CD4-positive, CD25-positive, alpha-beta regulatory T cell (primary cell): ENCODE measurements around the gene SCNN1B. TPM values are rescaled to one million over a fixed set of nuclear protein-coding genes. Genes with fewer than 3 reads are reported as not detected.
"Not testable (repeated sequence)": the region's sequence is repeated elsewhere in the genome, so short reads cannot be mapped to it uniquely, and the experiment has no call there.

Source experiments
- ATAC-seq, 2 donors: fragments of 150-1000 bp; cut with Tn5 transposase; one replicate each; pipeline ENCODE4 v1.10.0; 2021; ENCODE audit warnings: low read depth in 2 of 2, moderate number of reproducible peaks in 2 of 2, moderate library complexity in 1 of 2
- DNase-seq, 3 donors: peaks; one replicate each; pipeline versions ENCODE4 v3.0.0 to v3.0.0-alpha.2; 2012 to 2022; ENCODE audit warnings: mixed read lengths in 1 of 3
- H3K27ac ChIP-seq: one replicate; pipeline ENCODE4 v1.7.0; 2013; ENCODE audit warnings: mild to moderate bottlenecking, low read length; ENCODE audit not compliant: insufficient read depth, poor library complexity, severe bottlenecking
- H3K27me3 ChIP-seq: one replicate; pipeline ENCODE4 v1.7.0; 2013; ENCODE audit warnings: low read length; ENCODE audit not compliant: control insufficient read depth, insufficient read depth
- H3K36me3 ChIP-seq: one replicate; pipeline ENCODE4 v1.7.0; 2013; ENCODE audit warnings: mild to moderate bottlenecking, low read length, moderate library complexity; ENCODE audit not compliant: control insufficient read depth, insufficient read depth
- H3K4me1 ChIP-seq: 2 replicates; pipeline ENCODE4 v1.7.0; 2013; ENCODE audit warnings: mild to moderate bottlenecking, low read length; ENCODE audit not compliant: insufficient read depth, control insufficient read depth, poor library complexity, severe bottlenecking
- H3K4me3 ChIP-seq: one replicate; pipeline ENCODE4 v1.7.0; 2013; ENCODE audit warnings: low read depth, mild to moderate bottlenecking, low read length, moderate library complexity
- H3K9me3 ChIP-seq, 2 experiments: 1 replicate in 1 of 2; 2 replicates in 1 of 2; pipeline ENCODE4 v1.7.0; 2013; ENCODE audit warnings: low read length in 2 of 2, mild to moderate bottlenecking in 1 of 2, moderate library complexity in 1 of 2; ENCODE audit not compliant: control insufficient read depth in 2 of 2
- H3K27ac Mint-ChIP-seq, 3 donors: one replicate each; pipeline ENCODE4 v1.8.0; 2020 to 2022; ENCODE audit warnings: mild to moderate bottlenecking in 3 of 3, mixed read lengths in 3 of 3, moderate library complexity in 2 of 3
- H3K27me3 Mint-ChIP-seq: one replicate; pipeline ENCODE4 v1.8.0; 2022; ENCODE audit warnings: mild to moderate bottlenecking, mixed read lengths
- H3K36me3 Mint-ChIP-seq: one replicate; pipeline ENCODE4 v1.8.0; 2020; ENCODE audit warnings: mixed read lengths
- H3K4me1 Mint-ChIP-seq, 4 donors: one replicate each; pipeline ENCODE4 v1.8.0; 2020 to 2022; ENCODE audit warnings: mixed read lengths in 4 of 4, mild to moderate bottlenecking in 1 of 4
- H3K4me3 Mint-ChIP-seq, 4 donors: one replicate each; pipeline ENCODE4 v1.8.0; 2020 to 2022; ENCODE audit warnings: mild to moderate bottlenecking in 4 of 4, mixed read lengths in 4 of 4, moderate library complexity in 3 of 4
- H3K9me3 Mint-ChIP-seq, 7 donors: one replicate each; pipeline ENCODE4 v1.8.0; 2020 to 2022; ENCODE audit warnings: mixed read lengths in 7 of 7, mild to moderate bottlenecking in 3 of 7, moderate library complexity in 2 of 7
- polyA plus RNA-seq, 4 donors: library from polyadenylated mRNA; unstranded; fragments of 300-500 nt; fragmentation: Illumina TruSeq; gene quantifications; one replicate each; pipeline ENCODE4 v1.2.3, GENCODE V29; 2021
- total RNA-seq: library from RNA; stranded (reverse); gene quantifications from one replicate; pipeline ENCODE4 v1.2.3, GENCODE V29; 2022

SCNN1B gene
- total and polyA plus RNA-seq, 5 donors from 2014 or later, result not detected

DNA sequence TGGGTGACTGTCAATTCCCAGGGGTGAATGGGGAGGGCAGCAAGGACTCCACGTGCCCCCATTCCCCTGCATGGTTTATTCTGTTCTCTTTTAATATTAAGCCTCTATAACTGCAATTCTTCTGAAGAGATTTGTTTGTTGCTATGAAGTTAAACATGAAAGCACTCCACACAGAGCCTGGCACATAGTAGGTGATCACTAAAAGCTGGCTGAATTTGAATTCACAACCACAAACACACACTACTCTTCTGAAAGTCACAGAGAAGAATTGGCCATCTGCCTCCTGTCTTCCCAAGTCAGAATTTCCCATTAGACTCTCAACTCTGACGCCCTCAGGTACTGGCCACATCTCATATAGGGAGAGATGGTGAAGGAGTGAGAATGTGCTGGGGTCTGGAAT is 95.4 kb downstream of the SCNN1B start:
- Mint-ChIP-seq H3K9me3 (no peaks in the 10 kb centered on the region), H3K4me3 (no peak overlapping the region), H3K27ac (no peak overlapping the region), H3K27me3 (no peaks in the 10 kb centered on the region), H3K36me3 (peaks cover 52% of the 10 kb centered on the region), H3K4me1 (no peaks in the 10 kb centered on the region)
- peaks cover 71% of the 10 kb centered on the region for H3K36me3 ChIP-seq
- H3K4me3 ChIP-seq, result no peak overlapping the region
- H3K27ac ChIP-seq, result no peak overlapping the region
- ATAC-seq (no peak), DNase-seq (no peak)
- no peaks in the 10 kb centered on the region for H3K9me3 ChIP-seq
- no peaks in the 10 kb centered on the region for H3K4me1 ChIP-seq
- no peaks in the 10 kb centered on the region for H3K27me3 ChIP-seq

DNA sequence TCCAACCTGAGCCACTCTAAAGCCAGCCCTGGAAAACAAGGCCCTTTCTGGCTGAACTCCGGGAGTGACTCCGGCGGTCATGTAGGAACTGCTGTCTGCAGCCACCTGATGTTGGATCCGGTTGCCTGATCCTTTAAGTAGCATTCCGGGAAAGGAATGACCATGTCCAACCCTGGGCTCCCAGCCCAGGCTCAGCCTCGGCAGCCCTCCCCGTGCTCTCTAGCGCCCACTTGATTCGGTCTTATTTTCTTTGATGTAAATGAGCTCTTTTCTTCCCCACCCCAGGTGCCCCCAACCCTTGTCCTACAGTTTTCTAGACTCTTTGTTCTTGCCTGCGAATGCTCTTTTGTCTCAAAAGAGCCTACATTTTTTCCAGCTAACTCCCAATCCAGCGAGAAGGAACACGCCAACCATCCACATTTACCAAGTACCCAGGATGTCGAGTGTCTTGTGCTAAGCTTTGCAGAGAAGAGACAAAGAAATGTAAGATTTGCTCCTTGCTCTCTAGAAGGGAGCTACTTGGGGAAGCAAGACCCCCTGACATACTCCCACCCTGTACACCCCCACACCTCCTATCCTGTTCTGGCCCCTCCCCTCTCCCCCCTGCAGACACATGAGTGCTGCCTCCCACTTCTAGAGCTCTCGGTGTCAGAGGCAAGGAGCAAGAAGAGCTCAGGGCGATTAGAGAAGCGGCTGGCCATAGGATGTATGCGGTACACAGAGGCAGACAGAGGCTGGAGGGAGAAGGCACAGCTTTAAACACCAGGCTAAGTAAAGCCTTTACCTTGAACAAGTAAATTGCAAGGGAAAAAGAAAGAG is 97.1 kb downstream of the SCNN1B start:
- H3K4me1 ChIP-seq, result no peaks in the 10 kb centered on the region
- H3K27ac ChIP-seq, result no peak overlapping the region
- no peaks in the 10 kb centered on the region for H3K27me3 ChIP-seq
- H3K4me3 ChIP-seq, result no peak overlapping the region
- H3K4me1 Mint-ChIP-seq, result no peaks in the 10 kb centered on the region
- ATAC-seq (no peak), DNase-seq (no peak)
- peaks cover 57% of the 10 kb centered on the region for H3K36me3 Mint-ChIP-seq
- no peak overlapping the region for H3K4me3 Mint-ChIP-seq
- H3K9me3 ChIP-seq, result no peaks in the 10 kb centered on the region
- H3K27ac Mint-ChIP-seq, result peak overlapping the region in 1 of 3 donors; percentile 6
- peaks cover 79% of the 10 kb centered on the region for H3K36me3 ChIP-seq
- H3K9me3 Mint-ChIP-seq, result no peaks in the 10 kb centered on the region
- no peaks in the 10 kb centered on the region for H3K27me3 Mint-ChIP-seq

DNA sequence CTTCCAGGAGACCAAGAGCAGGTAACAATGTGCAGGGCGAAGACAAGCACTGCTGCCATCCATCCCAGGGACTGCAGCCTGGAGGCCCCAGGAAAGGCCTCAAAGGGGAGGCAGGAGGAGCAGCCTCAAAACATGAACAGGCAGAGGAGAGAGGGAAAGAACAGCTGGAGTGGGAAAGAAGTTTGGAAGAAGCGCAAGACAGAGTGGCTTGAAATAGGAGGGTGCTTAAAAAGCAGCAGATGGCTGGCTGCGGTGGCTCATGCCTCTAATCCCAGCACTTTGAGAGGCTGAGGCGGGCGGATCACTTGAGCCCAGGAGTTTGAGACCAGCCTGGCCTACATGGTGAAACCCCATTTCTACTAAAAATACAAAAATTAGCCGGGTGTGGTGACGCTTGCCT is 98.3 kb downstream of the SCNN1B start:
- H3K36me3 ChIP-seq, result peaks cover 86% of the 10 kb centered on the region
- H3K27me3 ChIP-seq, ATAC-seq, H3K27ac Mint-ChIP-seq, H3K9me3 ChIP-seq, H3K27ac ChIP-seq, DNase-seq, H3K4me3 Mint-ChIP-seq, H3K4me1 ChIP-seq, H3K9me3 Mint-ChIP-seq, H3K4me3 ChIP-seq, H3K4me1 Mint-ChIP-seq, H3K27me3 Mint-ChIP-seq: not testable (repeated sequence)
- peaks cover 56% of the 10 kb centered on the region for H3K36me3 Mint-ChIP-seq

DNA sequence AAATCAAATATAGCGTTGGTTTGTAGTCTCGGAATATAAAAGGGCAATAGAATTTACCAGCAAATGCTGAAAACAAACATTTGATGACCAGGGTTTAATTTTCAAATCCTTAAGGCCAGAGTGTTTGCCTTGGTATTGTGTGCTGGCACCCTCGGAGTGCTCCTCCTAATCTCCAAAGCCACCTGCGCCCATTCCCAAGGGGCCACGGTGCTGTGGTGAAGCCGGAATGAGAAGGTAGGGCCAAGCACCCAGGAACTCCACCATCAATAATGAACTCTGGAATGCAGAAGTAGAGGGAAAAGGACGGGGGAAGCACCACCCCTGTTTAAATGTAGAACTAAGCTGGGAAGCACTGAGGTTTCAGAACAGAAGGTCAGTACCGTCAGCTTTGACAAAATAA is 99.0 kb downstream of the SCNN1B start:
- Mint-ChIP-seq H3K27ac (no peak overlapping the region), H3K36me3 (peaks cover 58% of the 10 kb centered on the region), H3K4me1 (no peaks in the 10 kb centered on the region), H3K4me3 (no peak overlapping the region), H3K9me3 (no peaks in the 10 kb centered on the region), H3K27me3 (no peaks in the 10 kb centered on the region)
- Histone ChIP-seq H3K36me3 (peaks cover 86% of the 10 kb centered on the region), H3K4me1 (no peaks in the 10 kb centered on the region), H3K27ac (no peak overlapping the region), H3K27me3 (no peaks in the 10 kb centered on the region), H3K4me3 (no peak overlapping the region), H3K9me3 (no peaks in the 10 kb centered on the region)
- ATAC-seq (no peak), DNase-seq (no peak)

DNA sequence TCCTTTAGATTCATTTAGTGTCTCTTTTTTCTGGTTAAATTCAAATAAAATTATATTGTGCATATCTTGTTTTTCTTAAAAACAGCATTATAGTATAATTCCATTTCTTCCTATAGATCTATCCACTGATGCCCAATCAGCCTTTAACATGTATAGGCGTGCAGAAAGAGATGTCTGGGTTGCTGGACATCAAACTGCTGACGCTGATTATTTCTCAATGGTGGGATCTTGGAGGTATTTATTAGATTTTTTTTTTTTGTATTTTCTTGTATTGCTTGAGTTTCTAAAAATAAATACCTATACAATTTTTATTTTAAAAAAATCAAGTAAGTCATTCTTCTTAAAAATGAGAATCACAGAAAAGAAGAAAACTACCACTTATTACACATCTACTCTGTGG is 100.0 kb downstream of the SCNN1B start:
- no peak overlapping the region for H3K27ac ChIP-seq
- ATAC-seq (no peak), DNase-seq (no peak)
- H3K4me1 ChIP-seq, result no peaks in the 10 kb centered on the region
- H3K4me3 ChIP-seq, result no peak overlapping the region
- no peak overlapping the region for H3K4me3 Mint-ChIP-seq
- H3K27me3 Mint-ChIP-seq, result no peaks in the 10 kb centered on the region
- no peaks in the 10 kb centered on the region for H3K9me3 ChIP-seq
- H3K4me1 Mint-ChIP-seq, result no peaks in the 10 kb centered on the region
- no peaks in the 10 kb centered on the region for H3K9me3 Mint-ChIP-seq
- peaks cover 65% of the 10 kb centered on the region for H3K36me3 Mint-ChIP-seq
- peaks cover 88% of the 10 kb centered on the region for H3K36me3 ChIP-seq
- H3K27ac Mint-ChIP-seq, result no peak overlapping the region
- no peaks in the 10 kb centered on the region for H3K27me3 ChIP-seq

DNA sequence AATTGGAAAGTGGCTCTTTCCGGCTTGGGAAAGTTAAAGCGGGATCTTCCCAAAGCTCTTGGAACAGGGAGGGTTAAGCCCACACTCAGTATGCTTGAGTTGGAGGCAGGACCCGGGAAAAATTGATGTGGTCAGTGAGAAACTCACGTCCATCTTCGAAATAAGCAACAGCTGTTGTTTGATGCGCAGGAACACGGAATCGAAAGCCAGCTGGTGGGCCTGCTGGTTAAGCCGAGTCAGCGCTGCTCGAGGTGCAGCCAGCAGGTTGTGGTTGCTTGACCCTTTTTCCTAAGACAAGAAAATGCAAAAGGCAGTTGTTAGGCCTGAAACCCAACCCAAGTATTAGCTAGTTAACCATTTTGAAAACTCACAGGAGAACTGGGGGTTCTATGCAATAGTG is 101.4 kb downstream of the SCNN1B start:
- Mint-ChIP-seq H3K27ac (no peak overlapping the region), H3K4me1 (no peaks in the 10 kb centered on the region), H3K27me3 (no peaks in the 10 kb centered on the region), H3K4me3 (no peak overlapping the region), H3K36me3 (peaks cover 69% of the 10 kb centered on the region), H3K9me3 (no peaks in the 10 kb centered on the region)
- no peak overlapping the region for H3K4me3 ChIP-seq
- H3K4me1 ChIP-seq, result no peaks in the 10 kb centered on the region
- no peak for ATAC-seq
- H3K27me3 ChIP-seq, result no peaks in the 10 kb centered on the region
- no peaks in the 10 kb centered on the region for H3K9me3 ChIP-seq
- no peak for DNase-seq
- H3K36me3 ChIP-seq, result peaks cover 83% of the 10 kb centered on the region
- H3K27ac ChIP-seq, result no peak overlapping the region

DNA sequence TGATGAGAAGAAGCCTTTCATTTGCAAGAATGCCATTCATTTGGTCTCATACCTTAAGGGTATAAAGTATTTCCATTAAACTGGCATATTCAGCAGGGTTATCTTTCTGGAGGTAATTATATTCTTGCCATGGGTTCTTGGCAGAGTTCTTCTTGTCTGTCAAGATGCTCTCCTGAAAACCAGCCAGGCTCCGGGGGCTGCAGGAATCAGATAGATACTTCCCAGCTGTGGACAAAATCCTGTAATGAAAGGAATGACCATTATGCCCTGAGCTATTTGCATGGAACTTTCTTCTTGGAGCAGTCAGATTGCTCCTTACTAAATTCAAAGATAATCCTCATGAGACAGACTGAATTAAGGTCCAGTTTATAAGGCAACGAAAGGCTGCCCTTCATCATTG is 103.9 kb downstream of the SCNN1B start:
- Mint-ChIP-seq H3K4me3 (no peak overlapping the region), H3K4me1 (no peaks in the 10 kb centered on the region), H3K9me3 (no peaks in the 10 kb centered on the region), H3K36me3 (peaks cover 70% of the 10 kb centered on the region), H3K27ac (no peak overlapping the region), H3K27me3 (no peaks in the 10 kb centered on the region)
- H3K27ac ChIP-seq, result no peak overlapping the region
- no peaks in the 10 kb centered on the region for H3K9me3 ChIP-seq
- no peaks in the 10 kb centered on the region for H3K27me3 ChIP-seq
- H3K36me3 ChIP-seq, result peaks cover 83% of the 10 kb centered on the region
- ATAC-seq, result no peak
- H3K4me1 ChIP-seq, result no peaks in the 10 kb centered on the region
- no peak for DNase-seq
- H3K4me3 ChIP-seq, result no peak overlapping the region

DNA sequence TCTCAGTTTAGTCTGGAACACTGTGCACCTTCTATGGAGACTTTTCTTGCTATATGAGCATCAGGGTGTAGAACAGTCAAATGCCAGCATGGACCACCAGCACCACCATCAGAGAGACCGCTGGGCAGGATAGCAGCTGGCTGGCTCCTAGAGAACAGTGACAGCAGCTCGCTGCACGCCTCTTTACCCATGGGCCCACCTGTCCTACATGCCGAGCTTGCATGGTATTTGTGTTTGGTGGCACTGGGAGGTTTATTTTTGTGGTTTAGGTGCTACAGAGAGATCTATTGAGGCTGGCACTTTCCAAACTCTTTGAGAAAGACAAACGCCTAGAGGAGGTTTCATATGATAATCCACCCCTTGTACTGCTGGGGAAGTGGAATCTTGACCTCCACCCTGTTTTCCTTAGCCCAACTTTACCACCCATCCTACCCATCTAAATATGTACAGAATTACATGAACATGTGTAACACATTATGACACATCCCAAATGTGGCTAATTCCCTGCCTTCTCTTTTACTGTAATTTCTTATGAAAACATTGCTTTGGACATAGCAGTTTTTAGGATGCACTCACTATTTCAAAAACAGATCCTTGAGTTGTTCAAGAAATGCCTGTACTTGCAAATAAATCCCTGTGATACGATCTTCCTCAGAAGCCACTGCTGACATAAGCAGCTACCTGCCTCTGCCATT is 104.6 kb downstream of the SCNN1B start:
- no peaks in the 10 kb centered on the region for H3K9me3 ChIP-seq
- H3K4me1 Mint-ChIP-seq, result no peaks in the 10 kb centered on the region
- H3K27ac ChIP-seq, result no peak overlapping the region
- no peaks in the 10 kb centered on the region for H3K4me1 ChIP-seq
- H3K27me3 ChIP-seq, result no peaks in the 10 kb centered on the region
- H3K27ac Mint-ChIP-seq, result no peak overlapping the region
- no peak overlapping the region for H3K4me3 Mint-ChIP-seq
- no peak overlapping the region for H3K4me3 ChIP-seq
- H3K36me3 Mint-ChIP-seq, result peaks cover 70% of the 10 kb centered on the region
- H3K27me3 Mint-ChIP-seq, result no peaks in the 10 kb centered on the region
- peaks cover 84% of the 10 kb centered on the region for H3K36me3 ChIP-seq
- DNase-seq (no peak), ATAC-seq (no peak)
- no peaks in the 10 kb centered on the region for H3K9me3 Mint-ChIP-seq
